Stimulated activated CD4-positive, alpha-beta T cell treated with anti-CD3 and anti-CD28 coated beads, TNF-alpha, amount 100 ng/mL, for 24 hours (primary cell): ENCODE data around the gene UBE2V1.
A peak's percentile ranks its signal among the peaks of the same experiment; 100 is the strongest.
"Not testable (repeated sequence)": the region's sequence is repeated elsewhere in the genome, so short reads cannot be mapped to it uniquely, and the experiment has no call there.

ENCODE experiments used
- DNase-seq, 3 experiments: peaks; one replicate each; pipeline ENCODE4 v3.0.0-alpha.2; 2020; ENCODE audit warnings: low read depth in 3 of 3

The UBE2V1 gene

GRCh38 chr20:50112512-50113419, at the start of gene UBE2V1:
Gene UBE2V1 (minus strand): TSS chr20:50113150. CDS start chr20:50113128, 22 bp downstream.
- peak; percentile 74 to 88 (median 80) for DNase-seq

DNA sequence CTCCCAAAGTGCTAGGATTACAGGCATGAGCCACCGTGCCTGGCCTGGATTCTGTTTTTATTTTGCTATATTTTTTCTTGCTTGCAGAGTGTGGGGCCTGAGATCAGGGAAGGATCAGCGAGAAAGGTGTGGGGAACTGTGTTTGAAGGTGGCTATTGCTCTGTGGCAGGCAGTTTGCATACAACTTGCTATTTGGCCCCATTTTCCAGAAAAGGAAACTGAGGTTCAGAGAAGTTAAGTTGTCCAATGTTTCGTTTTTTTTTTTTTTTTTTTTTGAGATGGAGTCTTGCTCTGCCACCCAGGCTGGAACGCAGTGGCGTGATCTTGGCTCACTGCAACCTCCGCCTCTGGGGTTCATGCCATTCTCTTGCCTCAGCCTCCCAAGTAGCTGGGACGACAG, 48.5 kb upstream of the UBE2V1 start:
- DNase-seq = not testable (repeated sequence)

DNA sequence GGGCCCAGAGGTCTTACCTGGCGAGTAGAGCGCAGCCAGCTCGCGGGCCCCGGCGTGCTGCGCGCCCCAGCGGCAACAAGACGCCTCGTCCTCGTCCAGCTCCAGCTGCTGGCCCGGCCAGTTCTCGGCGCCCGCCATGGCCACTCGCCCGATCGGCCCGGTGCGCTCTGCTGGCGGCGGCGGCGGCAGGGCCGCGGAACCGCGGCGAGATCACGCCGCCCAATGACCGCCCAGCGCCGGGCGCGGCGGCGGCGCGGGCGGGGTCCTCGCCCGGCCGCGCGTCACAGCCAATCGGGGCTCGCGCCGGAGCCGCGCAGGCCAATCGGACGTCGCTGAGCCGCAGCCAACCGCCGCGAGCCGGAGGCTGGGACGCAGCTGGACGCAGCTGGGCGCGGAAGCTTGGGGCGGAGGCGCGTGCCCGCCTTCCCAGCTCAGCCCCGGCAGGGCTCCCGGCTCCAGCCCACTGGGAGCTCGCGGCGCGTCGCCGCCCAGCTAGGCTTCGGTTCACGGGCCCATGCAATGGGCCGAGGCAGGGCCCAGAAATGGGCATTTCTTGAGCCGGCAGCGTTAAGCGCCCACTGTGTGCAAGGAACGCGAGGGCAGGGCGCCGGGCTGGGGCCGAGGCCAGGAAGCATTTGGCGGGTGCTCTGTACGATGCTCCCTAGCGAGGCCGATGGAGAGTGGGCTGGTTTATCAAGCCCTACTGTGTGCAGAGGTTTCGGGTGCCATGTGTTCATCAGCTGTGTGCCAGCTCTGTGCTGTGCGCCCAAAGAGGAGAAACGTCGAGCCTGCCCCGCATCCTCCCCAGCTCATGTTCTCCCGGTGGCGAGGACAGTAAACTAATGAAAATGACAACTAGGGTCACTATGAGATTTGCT, 40.8 kb upstream of the UBE2V1 start, which contains the start of gene PEDS1:
PEDS1 (minus strand) TSS at position 224 of the 878 bp plus-strand sequence; CDS start at position 138, 86 bp downstream.
- DNase-seq = peak; percentile 63 to 84 (median 70)

DNA sequence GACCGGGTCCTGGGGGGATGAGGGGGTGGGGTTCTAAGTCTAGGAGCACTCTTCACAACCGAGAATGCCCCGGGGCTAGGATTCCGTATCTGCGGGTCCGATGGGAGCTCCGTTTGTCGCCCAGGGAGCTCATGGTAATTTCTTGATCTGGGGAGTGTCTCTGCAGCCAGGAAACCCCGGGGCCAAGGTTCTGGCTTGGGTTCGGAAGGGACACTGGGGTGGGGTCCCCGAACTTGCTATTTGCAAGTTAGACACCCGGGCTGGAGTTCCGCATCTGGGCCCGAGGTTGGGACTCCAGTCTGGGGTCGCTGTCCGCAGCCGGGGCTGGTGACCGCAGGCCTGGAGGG, 40.2 kb upstream of the UBE2V1 start:
- DNase-seq = no peak

DNA sequence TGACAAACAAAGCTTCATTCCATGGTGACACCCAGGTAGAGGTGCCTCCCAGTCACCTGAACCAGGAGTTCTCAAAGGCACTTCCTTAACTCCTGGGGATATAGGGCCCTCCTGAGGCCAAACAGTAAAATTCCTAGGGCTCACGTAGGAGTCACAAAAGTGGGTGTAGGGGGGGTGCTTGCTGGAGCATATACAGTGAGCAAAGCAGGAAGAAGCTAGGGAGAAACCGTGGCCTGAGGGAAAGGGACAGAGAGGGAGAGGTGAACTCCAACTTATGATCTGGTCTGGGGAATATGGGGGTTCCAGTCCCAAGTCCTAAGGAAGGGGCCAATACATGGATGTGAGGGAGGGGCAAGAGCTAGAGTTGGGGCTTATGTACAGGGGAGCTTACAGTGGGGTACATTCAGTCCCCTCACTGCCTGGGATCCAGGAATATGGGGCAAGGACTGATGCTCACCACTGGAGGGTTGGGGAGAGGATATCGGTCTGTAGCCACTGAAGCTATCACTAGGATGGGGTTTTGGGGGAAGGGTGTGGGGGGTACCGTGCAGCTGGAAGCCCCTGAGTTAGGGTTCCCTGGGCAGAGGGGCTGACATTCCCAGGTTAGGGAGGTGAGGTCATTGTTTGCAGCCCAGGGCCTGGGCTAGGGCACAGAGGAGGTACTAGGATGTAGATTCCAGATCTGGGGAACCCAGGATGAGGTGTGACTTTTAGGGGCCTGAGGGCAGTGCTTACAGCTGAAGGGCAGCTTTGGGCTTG, 39.6 kb upstream of the UBE2V1 start:
- DNase-seq = no peak

DNA sequence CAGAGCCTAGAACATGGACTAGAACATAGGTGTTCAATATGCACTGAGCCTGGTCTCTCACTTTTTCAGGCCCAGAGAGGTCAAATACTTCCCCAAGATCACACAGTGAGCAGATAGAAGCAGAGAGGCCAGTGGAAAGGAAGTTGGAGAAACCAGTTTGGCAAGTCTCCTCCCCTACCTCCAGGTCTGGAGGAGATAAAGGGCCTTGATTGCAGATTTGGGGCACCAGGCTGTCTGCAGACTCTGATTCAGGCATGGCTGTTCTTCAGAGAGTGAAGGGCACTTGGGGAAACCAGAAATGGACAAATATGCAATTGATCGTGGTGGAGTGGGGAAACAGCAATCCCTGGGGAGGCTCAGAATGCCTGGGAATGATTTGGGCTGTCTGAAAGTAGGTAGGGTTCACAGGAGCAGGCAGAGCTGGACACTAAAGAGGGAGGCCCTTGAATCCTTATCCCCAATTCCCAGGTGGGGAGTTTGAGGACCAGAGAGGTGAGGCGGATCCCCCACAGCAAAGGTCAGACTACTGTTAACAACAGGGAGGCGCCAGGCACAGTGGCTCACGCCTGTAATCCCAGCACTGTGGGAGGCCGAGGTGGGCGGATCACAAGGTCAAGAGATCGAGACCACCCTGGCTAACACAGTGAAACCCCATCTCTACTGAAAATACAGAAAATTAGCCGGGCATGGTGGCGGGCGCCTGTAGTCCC, 38.2 kb upstream of the UBE2V1 start:
- DNase-seq = no peak

DNA sequence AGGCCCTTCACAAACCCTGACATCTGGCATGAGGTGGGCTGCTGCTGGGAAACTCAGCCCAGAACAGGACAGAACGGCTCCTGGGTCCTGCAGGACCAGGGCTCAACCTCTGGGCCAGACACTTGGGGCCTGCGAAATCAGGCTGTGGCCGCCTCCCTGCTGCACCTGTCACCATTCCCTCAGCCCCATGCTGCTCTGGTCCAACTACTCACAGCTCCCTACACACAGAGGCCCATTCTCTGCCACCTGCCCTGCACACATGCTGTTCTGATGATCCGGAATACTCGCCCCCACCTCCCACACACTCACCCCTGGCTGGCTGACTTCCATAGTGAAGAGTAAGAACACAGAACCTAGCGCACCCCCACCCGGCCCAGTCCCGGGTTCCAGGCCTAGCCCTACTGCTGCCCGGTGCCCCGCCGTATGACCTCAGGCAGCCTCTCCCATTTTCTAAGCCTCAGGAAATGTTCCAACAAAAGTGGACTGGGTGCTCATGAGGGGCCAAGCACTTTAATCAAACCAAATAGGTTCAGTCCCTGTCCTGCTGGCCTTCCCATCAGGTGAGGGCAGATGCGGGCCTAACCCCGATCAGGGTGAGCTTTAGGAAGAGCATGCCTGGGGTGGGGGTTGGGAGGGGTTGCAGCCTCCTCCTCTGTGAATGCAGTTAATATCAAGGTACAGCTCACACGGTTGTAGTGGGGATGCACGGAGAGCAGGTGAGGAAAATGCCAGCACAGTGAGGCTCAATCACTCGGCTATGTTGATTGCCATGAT, 36.7 kb upstream of the UBE2V1 start:
- no peak for DNase-seq

DNA sequence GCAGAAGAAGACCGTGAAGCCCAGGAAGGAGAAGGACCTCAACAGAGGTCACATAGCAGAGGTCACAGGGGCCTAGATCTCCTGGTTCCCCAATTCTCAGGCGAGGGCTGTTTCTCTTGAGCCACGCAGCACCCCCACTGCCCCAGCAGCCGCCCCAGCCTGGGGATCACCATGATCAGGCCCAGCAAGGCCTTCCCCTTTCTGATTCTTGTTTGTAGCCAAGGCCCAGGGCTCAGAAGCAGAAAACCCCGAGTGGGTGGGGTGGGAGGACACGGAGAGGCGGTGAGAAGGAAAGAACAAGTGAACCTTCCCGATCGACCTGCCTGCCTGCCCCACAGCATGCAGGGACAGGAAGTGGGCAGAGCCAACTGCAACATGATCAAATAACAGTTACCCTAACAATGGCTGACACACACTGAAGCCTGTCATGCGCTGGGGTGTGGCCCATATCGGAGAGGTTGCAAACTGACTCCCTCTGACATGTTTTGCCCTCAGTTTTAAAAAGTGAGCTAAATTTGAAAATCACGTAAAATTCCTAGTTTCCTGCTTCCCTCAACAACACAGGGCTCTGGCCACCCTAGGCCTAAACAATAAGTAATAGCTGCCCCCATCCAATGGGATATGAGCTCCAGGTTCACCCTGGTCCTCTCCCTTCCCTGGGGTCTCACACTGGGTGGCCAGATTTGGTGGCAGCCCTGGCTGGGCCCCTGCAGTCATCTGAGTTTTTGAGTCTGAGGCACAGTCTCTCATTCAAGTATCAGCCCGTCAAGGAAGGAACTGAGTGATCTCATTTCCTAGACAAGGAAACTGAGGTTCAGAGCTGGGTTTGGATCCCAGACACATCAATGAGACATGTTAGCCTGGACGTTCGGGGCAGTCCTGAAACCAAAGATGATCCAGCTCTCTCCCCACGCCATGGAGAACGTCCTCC, 34.0 kb upstream of the UBE2V1 start:
- DNase-seq = peak; percentile 47 to 69 (median 59)

GRCh38 chr20:50146214-50146613, 33.3 kb upstream of the UBE2V1 start:
- no peak for DNase-seq

- DNase-seq = no peak
Measured at GRCh38 chr20:50145566-50145965, 32.6 kb upstream of the UBE2V1 start.

- no peak for DNase-seq
Measured at GRCh38 chr20:50144362-50144761, 31.4 kb upstream of the UBE2V1 start.

GRCh38 chr20:50142812-50143211, 29.9 kb upstream of the UBE2V1 start:
- DNase-seq = no peak

- no peak for DNase-seq
Measured at GRCh38 chr20:50141811-50142561, 29.0 kb upstream of the UBE2V1 start.

GRCh38 chr20:50141018-50141675, 28.2 kb upstream of the UBE2V1 start:
- DNase-seq = no peak

DNA sequence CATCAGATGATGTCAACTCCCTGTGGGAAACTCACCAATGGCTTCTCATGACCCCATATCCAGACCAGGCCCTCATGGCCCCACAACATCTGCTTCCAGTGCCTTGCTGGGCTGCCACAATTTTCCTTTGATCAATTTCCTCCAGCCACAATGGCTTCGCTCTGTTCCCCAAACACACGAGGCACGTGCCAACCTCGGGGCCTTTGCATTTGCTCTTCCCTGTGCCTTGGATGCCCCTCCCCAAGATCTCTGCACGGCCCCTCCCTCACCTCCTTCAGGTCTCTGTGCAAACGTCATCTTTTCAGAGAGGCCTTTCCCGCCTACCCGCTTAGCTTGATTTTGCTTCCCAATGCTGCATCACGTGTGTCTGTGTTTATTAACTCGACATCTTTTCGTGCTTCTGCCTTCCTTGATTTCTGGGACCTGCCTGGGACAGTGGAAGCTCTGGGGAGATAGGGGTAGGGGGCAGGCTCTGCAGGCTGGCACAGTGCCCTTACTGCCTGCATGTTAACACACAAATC, 27.4 kb upstream of the UBE2V1 start:
- no peak for DNase-seq

DNA sequence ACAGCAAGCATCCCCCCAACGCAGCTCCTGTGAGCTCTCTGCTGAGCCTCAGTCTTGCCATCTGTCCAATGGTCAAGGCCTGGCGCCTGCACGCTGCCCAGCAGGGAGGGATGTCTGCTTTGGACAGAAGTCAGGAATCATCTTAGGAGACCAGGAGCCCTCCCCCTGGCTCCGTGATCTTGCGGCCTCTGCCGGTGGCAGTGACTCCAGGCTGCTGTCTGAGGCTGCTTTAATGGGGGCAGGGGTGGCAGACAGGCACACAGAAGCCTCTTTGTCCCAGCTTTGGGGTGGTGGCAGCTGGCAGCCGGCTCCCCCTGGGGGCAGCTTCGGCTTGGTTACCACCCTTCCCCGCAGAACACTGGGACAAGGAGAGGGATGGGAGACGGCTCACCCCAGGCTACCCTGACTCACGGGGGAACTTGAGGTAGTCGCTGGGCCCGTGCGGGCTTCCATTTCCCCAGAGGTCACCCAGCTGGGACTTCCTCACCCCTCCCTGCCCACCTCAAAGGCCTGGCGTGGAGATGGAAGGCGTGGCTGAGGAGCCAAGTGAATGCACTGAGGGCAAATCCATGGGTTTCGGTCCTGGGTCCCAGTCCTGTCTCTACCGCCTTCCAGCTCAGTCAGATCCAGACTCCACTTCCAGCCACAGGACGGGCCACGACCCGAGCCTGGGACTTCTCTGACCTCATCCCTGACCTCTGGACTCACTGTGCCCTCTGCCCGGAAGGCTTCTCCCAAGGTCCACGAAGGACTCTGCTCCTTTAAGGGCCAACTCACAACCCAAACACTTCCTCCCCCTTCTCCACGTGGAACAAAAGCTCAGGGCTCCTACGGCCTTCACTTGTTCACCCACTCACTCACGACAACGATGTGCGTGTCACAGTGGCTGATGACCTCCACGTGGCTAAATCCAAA, 25.8 kb upstream of the UBE2V1 start:
- DNase-seq = no peak

GRCh38 chr20:50138120-50138478, 25.1 kb upstream of the UBE2V1 start:
- DNase-seq = no peak
